H1 (cell line): ENCODE data around the gene ADAMTS9.

Source experiments
- CHD1 ChIP-seq: IDR thresholded peaks from 2 replicates; pipeline ENCODE4 v1.6.1; 2012; ENCODE audit warnings: low read depth, low read length, improper control_type of control experiment
- E2F6 ChIP-seq: IDR thresholded peaks from 2 replicates; pipeline ENCODE4 v1.6.1; 2012; ENCODE audit warnings: inconsistent platforms
- EGR1 ChIP-seq: IDR thresholded peaks from 2 replicates; pipeline ENCODE4 v1.6.1; 2011; ENCODE audit warnings: low read depth, low read length, borderline replicate concordance
- EZH2 ChIP-seq: fragments of 200-600 bp; sonication (generic); IDR thresholded peaks from 2 replicates; pipeline ENCODE4 v1.7.1; 2012; ENCODE audit warnings: low read depth, mild to moderate bottlenecking, moderate library complexity, low read length, inconsistent platforms; ENCODE audit not compliant: severe bottlenecking
- GABPA ChIP-seq: IDR thresholded peaks from 2 replicates; pipeline ENCODE4 v1.6.1; 2011; ENCODE audit warnings: mild to moderate bottlenecking, low read length, moderate library complexity, borderline replicate concordance; ENCODE audit not compliant: insufficient read depth
- MAX ChIP-seq: IDR thresholded peaks from 2 replicates; pipeline ENCODE4 v1.6.1; 2012; ENCODE audit warnings: inconsistent platforms
- POLR2A ChIP-seq, 2 experiments: IDR thresholded peaks; 1 replicate in 1 of 2; 2 replicates in 1 of 2; pipeline ENCODE4 v1.6.1; 2011; ENCODE audit warnings: low read depth in 2 of 2, low read length in 2 of 2, mild to moderate bottlenecking in 2 of 2; ENCODE audit errors: control extremely low read depth in 1 of 2
- RAD21 ChIP-seq, 2 experiments: IDR thresholded peaks in 1 of 2; conservative IDR thresholded peaks in 1 of 2; 2 replicates each; pipeline ENCODE4 v1.6.1; 2011; ENCODE audit warnings: low read depth in 2 of 2, low read length in 2 of 2, improper control_type of control experiment in 1 of 2, inconsistent platforms in 1 of 2, mild to moderate bottlenecking in 1 of 2, moderate library complexity in 1 of 2
- SAP30 ChIP-seq: fragments of 300-600 bp; sonication (generic); IDR thresholded peaks from 2 replicates; pipeline ENCODE4 v1.7.1; 2012; ENCODE audit warnings: low read length, moderate library complexity, mild to moderate bottlenecking, inconsistent platforms; ENCODE audit not compliant: insufficient read depth, insufficient replicate concordance
- SIN3A ChIP-seq, 2 experiments: IDR thresholded peaks in 1 of 2; conservative IDR thresholded peaks in 1 of 2; 2 replicates each; pipeline ENCODE4 v1.6.1; 2011 to 2012; ENCODE audit warnings: low read length in 2 of 2, improper control_type of control experiment in 1 of 2, low read depth in 1 of 2, mild to moderate bottlenecking in 1 of 2
- TF ChIP-seq, protein P1 (sequence below), 3 experiments: IDR thresholded peaks; 1 replicate in 2 of 3; 2 replicates in 1 of 3; pipeline versions ENCODE4 v1.5.1 to v1.6.1; 2011; ENCODE audit warnings: low read length in 3 of 3, mild to moderate bottlenecking in 3 of 3, inconsistent platforms in 2 of 3, low read depth in 1 of 3, moderate library complexity in 1 of 3; ENCODE audit not compliant: insufficient read depth in 1 of 3; ENCODE audit errors: control extremely low read depth in 1 of 3

GRCh38 chr3:64555351-64555750 lies 132.4 kb downstream of the ADAMTS9 start:
- TF ChIP-seq EZH2 (no peak), POLR2A (IDR thresholded peaks at IDR 0.05; ENCODE audit: control extremely low read depth in 1 of 2, low read depth in 2 of 2, low read length in 2 of 2) (no peak), GABPA (no peak), EGR1 (no peak), SAP30 (no peak), CHD1 (no peak), E2F6 (no peak), RAD21 (IDR thresholded peaks at IDR 0.05 in 1 of 2, conservative IDR thresholded peaks at IDR 0.05 in 1 of 2; ENCODE audit: low read depth in 2 of 2, low read length in 2 of 2) (no peak), SIN3A (conservative IDR thresholded peaks at IDR 0.05 in 1 of 2, IDR thresholded peaks at IDR 0.05 in 1 of 2; ENCODE audit: low read depth in 1 of 2, low read length in 2 of 2) (no peak), MAX (no peak)
- TF ChIP-seq, protein P1, sequence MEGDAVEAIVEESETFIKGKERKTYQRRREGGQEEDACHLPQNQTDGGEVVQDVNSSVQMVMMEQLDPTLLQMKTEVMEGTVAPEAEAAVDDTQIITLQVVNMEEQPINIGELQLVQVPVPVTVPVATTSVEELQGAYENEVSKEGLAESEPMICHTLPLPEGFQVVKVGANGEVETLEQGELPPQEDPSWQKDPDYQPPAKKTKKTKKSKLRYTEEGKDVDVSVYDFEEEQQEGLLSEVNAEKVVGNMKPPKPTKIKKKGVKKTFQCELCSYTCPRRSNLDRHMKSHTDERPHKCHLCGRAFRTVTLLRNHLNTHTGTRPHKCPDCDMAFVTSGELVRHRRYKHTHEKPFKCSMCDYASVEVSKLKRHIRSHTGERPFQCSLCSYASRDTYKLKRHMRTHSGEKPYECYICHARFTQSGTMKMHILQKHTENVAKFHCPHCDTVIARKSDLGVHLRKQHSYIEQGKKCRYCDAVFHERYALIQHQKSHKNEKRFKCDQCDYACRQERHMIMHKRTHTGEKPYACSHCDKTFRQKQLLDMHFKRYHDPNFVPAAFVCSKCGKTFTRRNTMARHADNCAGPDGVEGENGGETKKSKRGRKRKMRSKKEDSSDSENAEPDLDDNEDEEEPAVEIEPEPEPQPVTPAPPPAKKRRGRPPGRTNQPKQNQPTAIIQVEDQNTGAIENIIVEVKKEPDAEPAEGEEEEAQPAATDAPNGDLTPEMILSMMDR (IDR thresholded peaks at IDR 0.05; ENCODE audit: control extremely low read depth in 1 of 3, insufficient read depth in 1 of 3, low read depth in 1 of 3, low read length in 3 of 3), result no peak
